ENCODE data around the gene CISD2.

DNA sequence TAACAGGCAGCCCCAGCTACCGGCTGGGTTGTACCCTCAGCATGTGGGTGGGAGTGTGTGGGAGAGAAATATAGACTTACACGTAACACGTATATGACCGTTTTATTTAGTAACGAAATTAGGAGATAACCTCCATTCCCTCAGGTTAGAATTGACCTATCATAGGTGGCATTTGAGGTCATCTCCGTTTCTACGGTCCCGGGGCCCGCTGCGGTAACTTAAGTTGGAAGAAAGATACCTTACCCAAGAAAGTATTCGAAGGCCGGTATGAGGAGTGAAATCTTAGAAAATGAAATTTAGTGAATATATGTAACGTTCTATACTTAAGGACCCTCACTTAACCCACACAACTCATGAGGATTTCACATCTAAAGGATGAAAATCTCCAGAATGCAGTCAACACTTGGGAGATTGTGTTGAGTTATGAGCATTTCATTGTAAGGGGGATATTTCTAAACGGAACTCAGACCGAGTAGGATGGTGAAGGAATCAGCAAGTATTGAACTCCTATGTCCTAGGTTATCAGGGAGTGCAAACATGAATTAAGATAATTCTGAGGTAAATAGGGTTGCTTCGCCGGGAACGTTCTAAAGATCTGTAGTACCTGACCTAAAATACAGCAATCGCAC lies 891 bp downstream of the CISD2 start:
- no peak for TF ChIP-seq EZH2 (IDR thresholded peaks at IDR 0.05; ENCODE audit: borderline replicate concordance, low read length)
- TF ChIP-seq, protein P1, sequence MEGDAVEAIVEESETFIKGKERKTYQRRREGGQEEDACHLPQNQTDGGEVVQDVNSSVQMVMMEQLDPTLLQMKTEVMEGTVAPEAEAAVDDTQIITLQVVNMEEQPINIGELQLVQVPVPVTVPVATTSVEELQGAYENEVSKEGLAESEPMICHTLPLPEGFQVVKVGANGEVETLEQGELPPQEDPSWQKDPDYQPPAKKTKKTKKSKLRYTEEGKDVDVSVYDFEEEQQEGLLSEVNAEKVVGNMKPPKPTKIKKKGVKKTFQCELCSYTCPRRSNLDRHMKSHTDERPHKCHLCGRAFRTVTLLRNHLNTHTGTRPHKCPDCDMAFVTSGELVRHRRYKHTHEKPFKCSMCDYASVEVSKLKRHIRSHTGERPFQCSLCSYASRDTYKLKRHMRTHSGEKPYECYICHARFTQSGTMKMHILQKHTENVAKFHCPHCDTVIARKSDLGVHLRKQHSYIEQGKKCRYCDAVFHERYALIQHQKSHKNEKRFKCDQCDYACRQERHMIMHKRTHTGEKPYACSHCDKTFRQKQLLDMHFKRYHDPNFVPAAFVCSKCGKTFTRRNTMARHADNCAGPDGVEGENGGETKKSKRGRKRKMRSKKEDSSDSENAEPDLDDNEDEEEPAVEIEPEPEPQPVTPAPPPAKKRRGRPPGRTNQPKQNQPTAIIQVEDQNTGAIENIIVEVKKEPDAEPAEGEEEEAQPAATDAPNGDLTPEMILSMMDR (conservative IDR thresholded peaks at IDR 0.05 in 1 of 2, IDR thresholded peaks at IDR 0.05 in 1 of 2; ENCODE audit: extremely low read depth in 1 of 2, insufficient read depth in 1 of 2, low read depth in 1 of 2, low read length in 2 of 2): no peak

Measured in mammary epithelial cell (primary cell).